Caco-2 (cell line): ENCODE measurements around the gene C9orf72. TPM values are rescaled to one million over a fixed set of nuclear protein-coding genes. Genes with fewer than 3 reads are reported as not detected.

Experiments used
- BruUV-seq: library from RNA; stranded (reverse); fragments of 400-500 nt; replicated peaks from 2 replicates; lab custom pipeline; 2021; lab: Mats Ljungman, UMichigan
- CTCF ChIA-PET: fragments of 300-600 bp; sonication (Branson Sonifier 250); formaldehyde crosslinking; loops from one replicate; lab custom pipeline; 2022; ENCODE audit warnings: antibody characterized with exemption; lab: Charles Lee
- POLR2A ChIA-PET: fragments of 300-600 bp; sonication (Branson Sonifier 250); formaldehyde crosslinking; loops from one replicate; lab custom pipeline; 2022; ENCODE audit warnings: antibody characterized with exemption; lab: Charles Lee
- DNase-seq, 2 experiments: peaks; one replicate each; pipeline versions ENCODE4 v3.0.0 to v3.0.0-alpha.2; 2020 to 2022
- H3K27me3 ChIP-seq: replicated peaks from 2 replicates; pipeline ENCODE4 v1.6.0; 2011; ENCODE audit warnings: low read length; ENCODE audit not compliant: control insufficient read depth, insufficient read depth
- H3K36me3 ChIP-seq: 2 replicates; pipeline ENCODE4 v1.5.1; 2011; ENCODE audit warnings: low read length; ENCODE audit not compliant: control insufficient read depth, insufficient read depth
- H3K4me1 ChIP-seq: fragments of 250-450 bp; sonication (Bioruptor Pico); 2 replicates; pipeline ENCODE4 v1.5.1; 2020; ENCODE audit warnings: mild to moderate bottlenecking
- H3K4me3 ChIP-seq: 2 replicates; pipeline ENCODE4 v1.5.1; 2011; ENCODE audit warnings: low read depth, mild to moderate bottlenecking, control low read depth, low read length
- H3K9me3 ChIP-seq: fragments of 250-450 bp; sonication (Bioruptor Pico); 2 replicates; pipeline ENCODE4 v1.5.1; 2020; ENCODE audit warnings: mild to moderate bottlenecking, moderate library complexity
- H3K27ac Mint-ChIP-seq: one replicate; pipeline ENCODE4 v1.8.0; 2022; ENCODE audit warnings: mixed read lengths; ENCODE audit not compliant: unreplicated experiment
- H3K27me3 Mint-ChIP-seq: one replicate; pipeline ENCODE4 v1.8.0; 2022; ENCODE audit warnings: mixed read lengths; ENCODE audit not compliant: insufficient read depth, unreplicated experiment
- H3K36me3 Mint-ChIP-seq: one replicate; pipeline ENCODE4 v1.8.0; 2022; ENCODE audit warnings: mild to moderate bottlenecking, mixed read lengths; ENCODE audit not compliant: insufficient read depth, unreplicated experiment
- H3K4me1 Mint-ChIP-seq: one replicate; pipeline ENCODE4 v1.8.0; 2022; ENCODE audit warnings: low read depth, mixed read lengths; ENCODE audit not compliant: unreplicated experiment
- H3K4me3 Mint-ChIP-seq: one replicate; pipeline ENCODE4 v1.8.0; 2022; ENCODE audit warnings: mild to moderate bottlenecking, moderate library complexity, mixed read lengths; ENCODE audit not compliant: unreplicated experiment
- H3K9me3 Mint-ChIP-seq: one replicate; pipeline ENCODE4 v1.8.0; 2022; ENCODE audit warnings: mixed read lengths; ENCODE audit not compliant: unreplicated experiment
- CTCF ChIP-seq, 2 experiments: fragments of 200-600 bp in 1 of 2; IDR thresholded peaks; 1 replicate in 1 of 2; 2 replicates in 1 of 2; pipeline versions ENCODE4 v1.5.1 to v1.8.0; 2011 to 2022; ENCODE audit warnings: antibody characterized with exemption in 1 of 2, control low read depth in 1 of 2, inconsistent platforms in 1 of 2, low read depth in 1 of 2, low read length in 1 of 2, mild to moderate bottlenecking in 1 of 2, moderate library complexity in 1 of 2; ENCODE audit not compliant: insufficient read depth in 1 of 2, severe bottlenecking in 1 of 2, unreplicated experiment in 1 of 2
- intact Hi-C: fragments of 100-400 bp; cut with micrococcal nuclease; formaldehyde crosslinking; loops from one replicate; pipeline ENCODE4 v1.10.0; 2022; ENCODE audit not compliant: unreplicated experiment
- total RNA-seq: library from RNA; stranded (reverse); gene quantifications from 2 replicates; pipeline ENCODE4 v1.2.3, GENCODE V29; 2022

C9orf72 gene
- total RNA-seq, 1 experiment from 2014 or later = 3.6 TPM

- Histone ChIP-seq H3K9me3 (no peaks in the 10 kb centered on the region), H3K36me3 (no peaks in the 10 kb centered on the region), H3K27me3 (no peaks in the 10 kb centered on the region), H3K4me3 (no peak overlapping the region), H3K4me1 (no peaks in the 10 kb centered on the region)
- H3K4me1 Mint-ChIP-seq = no peaks in the 10 kb centered on the region
- no peaks in the 10 kb centered on the region for H3K27me3 Mint-ChIP-seq
- CTCF ChIA-PET = no interaction called here
- POLR2A ChIA-PET = no interaction called here
- no peak for DNase-seq
- TF ChIP-seq CTCF (IDR thresholded peaks at IDR 0.05; ENCODE audit: insufficient read depth in 1 of 2, low read depth in 1 of 2, low read length in 1 of 2, severe bottlenecking in 1 of 2, unreplicated experiment in 1 of 2) = no peak
- BruUV-seq = no TSS peak
- intact Hi-C loops = no loop called here
- H3K27ac Mint-ChIP-seq = no peak overlapping the region
- no peak overlapping the region for H3K4me3 Mint-ChIP-seq
- H3K9me3 Mint-ChIP-seq = no peaks in the 10 kb centered on the region
- no peaks in the 10 kb centered on the region for H3K36me3 Mint-ChIP-seq
Observed at GRCh38 chr9:27601396-27601795, 28.1 kb upstream of the C9orf72 start.

GRCh38 chr9:27600256-27600655 is 27.0 kb upstream of the C9orf72 start:
- Mint-ChIP-seq H3K4me1 (no peaks in the 10 kb centered on the region), H3K9me3 (no peaks in the 10 kb centered on the region), H3K27me3 (no peaks in the 10 kb centered on the region), H3K27ac (no peak overlapping the region), H3K36me3 (no peaks in the 10 kb centered on the region), H3K4me3 (no peak overlapping the region)
- Histone ChIP-seq H3K4me3 (no peak overlapping the region), H3K9me3 (no peaks in the 10 kb centered on the region), H3K27me3 (no peaks in the 10 kb centered on the region), H3K36me3 (no peaks in the 10 kb centered on the region), H3K4me1 (no peaks in the 10 kb centered on the region)
- no peak for TF ChIP-seq CTCF (IDR thresholded peaks at IDR 0.05; ENCODE audit: insufficient read depth in 1 of 2, low read depth in 1 of 2, low read length in 1 of 2, severe bottlenecking in 1 of 2, unreplicated experiment in 1 of 2)
- no peak for DNase-seq
- ChIA-PET POLR2A (no interaction called here), CTCF (no interaction called here)
- intact Hi-C loops = no loop called here
- BruUV-seq = no TSS peak

- POLR2A ChIA-PET = no interaction called here
- CTCF ChIA-PET = no interaction called here
- H3K36me3 ChIP-seq = no peaks in the 10 kb centered on the region
- H3K27ac Mint-ChIP-seq = no peak overlapping the region
- no peak overlapping the region for H3K4me3 Mint-ChIP-seq
- no peaks in the 10 kb centered on the region for H3K4me1 ChIP-seq
- no peaks in the 10 kb centered on the region for H3K9me3 Mint-ChIP-seq
- H3K27me3 ChIP-seq = no peaks in the 10 kb centered on the region
- H3K9me3 ChIP-seq = no peaks in the 10 kb centered on the region
- no peak for TF ChIP-seq CTCF (IDR thresholded peaks at IDR 0.05; ENCODE audit: insufficient read depth in 1 of 2, low read depth in 1 of 2, low read length in 1 of 2, severe bottlenecking in 1 of 2, unreplicated experiment in 1 of 2)
- DNase-seq = no peak
- no peaks in the 10 kb centered on the region for H3K27me3 Mint-ChIP-seq
- H3K4me1 Mint-ChIP-seq = no peaks in the 10 kb centered on the region
- H3K36me3 Mint-ChIP-seq = no peaks in the 10 kb centered on the region
- BruUV-seq = no TSS peak
- no peak overlapping the region for H3K4me3 ChIP-seq
- intact Hi-C loops = no loop called here
Observed at GRCh38 chr9:27599870-27600238, 26.6 kb upstream of the C9orf72 start.
